Sigmoid colon (tissue), 7 donors: ENCODE data around the gene OR4C3. TPM values are rescaled to one million over a fixed set of nuclear protein-coding genes. Genes with fewer than 3 reads are reported as not detected.
"Not testable (repeated sequence)": the region's sequence is repeated elsewhere in the genome, so short reads cannot be mapped to it uniquely, and the experiment has no call there.

Source experiments
- DNase-seq: peaks from one replicate; pipeline ENCODE4 v3.0.0-alpha.2; 2019
- H3K27ac ChIP-seq, 4 donors: fragments of 200-600 bp; sonication (generic); one replicate each; pipeline ENCODE4 v1.5.1; 2016 to 2019; ENCODE audit warnings: mild to moderate bottlenecking in 1 of 4
- H3K27me3 ChIP-seq, 3 donors: fragments of 200-600 bp; sonication (generic); one replicate each; pipeline ENCODE4 v1.5.1; 2019; ENCODE audit warnings: mild to moderate bottlenecking in 1 of 3
- H3K36me3 ChIP-seq, 4 donors: fragments of 200-600 bp; sonication (generic); one replicate each; pipeline ENCODE4 v1.5.1; 2016 to 2019
- H3K4me1 ChIP-seq, 4 donors: fragments of 200-600 bp; sonication (generic); one replicate each; pipeline ENCODE4 v1.5.1; 2017 to 2019
- H3K4me3 ChIP-seq, 4 donors: fragments of 200-600 bp; sonication (generic); one replicate each; pipeline ENCODE4 v1.5.1; 2017 to 2019; ENCODE audit warnings: mild to moderate bottlenecking in 2 of 4, moderate library complexity in 1 of 4
- H3K9me3 ChIP-seq, 4 donors: fragments of 200-600 bp in 3 of 4; sonication (generic) in 3 of 4; one replicate each; pipeline versions ENCODE4 v1.5.1 to v1.6.1; 2013 to 2019
- CTCF ChIP-seq, 4 experiments: fragments of 450-650 bp in 3 of 4; fragments of 200-600 bp in 1 of 4; IDR thresholded peaks; one replicate each; pipeline ENCODE4 v1.5.1; 2016 to 2019; ENCODE audit warnings: antibody characterized with exemption in 4 of 4, mild to moderate bottlenecking in 3 of 4, moderate library complexity in 2 of 4
- EP300 ChIP-seq, 4 donors: sonication (generic); formaldehyde crosslinking; IDR thresholded peaks; one replicate each; pipeline ENCODE4 v1.6.1; 2017; ENCODE audit warnings: antibody characterized with exemption in 4 of 4
- POLR2A ChIP-seq, 2 donors: fragments of 450-650 bp; IDR thresholded peaks; one replicate each; pipeline ENCODE4 v1.6.1; 2016; ENCODE audit warnings: antibody characterized with exemption in 2 of 2, mild to moderate bottlenecking in 2 of 2, moderate library complexity in 2 of 2
- POLR2AphosphoS5 ChIP-seq, 4 donors: sonication (generic); formaldehyde crosslinking; IDR thresholded peaks; one replicate each; pipeline ENCODE4 v1.6.1; 2017; ENCODE audit warnings: antibody characterized with exemption in 4 of 4
- WGBS, 2 donors: extraction: QIAGEN DNeasy Blood & Tissue Kit; methylation state at CpG; one replicate each; pipeline ENCODE4 v1.1.7; 2013; 5-methylcytosine and 5-hydroxymethylcytosine counted together
- intact Hi-C: fragments of 100-400 bp; cut with DNase I; formaldehyde crosslinking; loops from one replicate; pipeline ENCODE4 v1.15.1; 2023
- polyA plus RNA-seq, 3 donors: library from polyadenylated mRNA; stranded (reverse); fragments of 200-250 nt; gene quantifications; one replicate each; pipeline ENCODE4 v1.2.3, GENCODE V29; 2013
- total RNA-seq, 4 donors: library from RNA; depleted of rRNA; stranded (reverse); fragments of >200 nt; gene quantifications; one replicate each; pipeline ENCODE4 v1.1.0, GENCODE V29; 2016
- donor health status: healthy with polysubstance abuse.
- donor health status: Bipolar disorder and iron deficiency.
- donor health status: healthy.

Gene OR4C3
- total and polyA plus RNA-seq, 7 donors = not detected

- Histone ChIP-seq H3K27ac (no peak overlapping the region), H3K9me3 (peaks cover 0 to 6% (median 0%) of the 10 kb centered on the region in 4 donors), H3K36me3 (no peaks in the 10 kb centered on the region), H3K4me3 (no peak overlapping the region), H3K4me1 (no peaks in the 10 kb centered on the region), H3K27me3 (no peaks in the 10 kb centered on the region)
- no peak for TF ChIP-seq POLR2AphosphoS5 (IDR thresholded peaks at IDR 0.05)
- TF ChIP-seq POLR2A (IDR thresholded peaks at IDR 0.05) = no peak
- TF ChIP-seq EP300 (IDR thresholded peaks at IDR 0.05) = no peak
- no peak for TF ChIP-seq CTCF (IDR thresholded peaks at IDR 0.05)
- intact Hi-C loops = no loop called here
- 93 to 94% methylated on average over 4 of the region's 4 CpGs for WGBS, 2 donors
- no peak for DNase-seq
Observed at GRCh38 chr11:48354013-48354412, 29.3 kb downstream of the OR4C3 start.

- 85 to 92% methylated on average over 1 of the region's 1 CpG for WGBS, 2 donors
- no peak overlapping the region for H3K27ac ChIP-seq
Observed at GRCh38 chr11:48354677-48355076, 30.0 kb downstream of the OR4C3 start.

DNA sequence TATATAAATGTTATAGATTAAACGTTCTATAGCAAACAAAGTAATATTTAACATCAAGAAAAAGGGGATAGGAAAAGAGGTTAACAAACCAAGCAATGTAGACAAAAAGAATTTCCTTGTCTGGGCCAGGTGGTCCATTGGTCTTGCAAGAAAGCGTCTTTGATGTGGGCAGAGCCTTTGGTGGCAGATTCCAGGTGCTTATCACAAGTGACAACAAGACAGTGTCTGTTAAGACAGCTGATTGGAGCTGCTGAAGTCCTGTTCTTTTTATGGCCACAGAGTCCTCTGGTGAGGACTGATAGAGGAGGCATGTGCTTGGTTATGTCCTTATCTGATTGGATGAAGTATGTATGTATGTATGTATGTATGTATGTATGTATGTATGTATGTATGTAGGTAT is 36.6 kb downstream of the OR4C3 start:
- H3K9me3 ChIP-seq, H3K27ac ChIP-seq, H3K4me3 ChIP-seq, H3K4me1 ChIP-seq, H3K27me3 ChIP-seq, intact Hi-C loops, H3K36me3 ChIP-seq, DNase-seq: not testable (repeated sequence)
- WGBS, 2 donors = 46 to 47% methylated on average over 2 of the region's 2 CpGs

More at GRCh38 chr11:48354677-48355076, 30.0 kb downstream of the OR4C3 start:
- DNase-seq = no peak
- no peak for TF ChIP-seq CTCF (IDR thresholded peaks at IDR 0.05)
- TF ChIP-seq POLR2A (IDR thresholded peaks at IDR 0.05) = no peak
- no peak for TF ChIP-seq POLR2AphosphoS5 (IDR thresholded peaks at IDR 0.05)
- no peak for TF ChIP-seq EP300 (IDR thresholded peaks at IDR 0.05)
- intact Hi-C loops = loop anchor here (5.0 kb wide), 1 partner anchor 1673 kb away; no protein-coding TSS in a partner anchor
- peaks cover 0 to 6% (median 0%) of the 10 kb centered on the region in 4 donors for H3K9me3 ChIP-seq
- H3K27me3 ChIP-seq = no peaks in the 10 kb centered on the region
- H3K4me1 ChIP-seq = no peaks in the 10 kb centered on the region
- H3K4me3 ChIP-seq = no peak overlapping the region
- H3K36me3 ChIP-seq = no peaks in the 10 kb centered on the region

GRCh38 chr11:48366365-48366764 is 41.6 kb downstream of the OR4C3 start, which contains the start of gene OR4C5:
TSS of gene OR4C5 (minus strand) at chr11:48366465. CDS start at chr11:48366465, 0 bp downstream.
- Histone ChIP-seq H3K27me3 (no peaks in the 10 kb centered on the region), H3K9me3 (no peaks in the 10 kb centered on the region), H3K36me3 (no peaks in the 10 kb centered on the region), H3K4me3 (no peak within 1 kb of the TSS), H3K4me1 (no peaks in the 10 kb centered on the region), H3K27ac (no peak within 1 kb of the TSS)
- TF ChIP-seq POLR2A (IDR thresholded peaks at IDR 0.05) = no peak
- TF ChIP-seq POLR2AphosphoS5 (IDR thresholded peaks at IDR 0.05) = no peak
- TF ChIP-seq CTCF (IDR thresholded peaks at IDR 0.05) = no peak
- TF ChIP-seq EP300 (IDR thresholded peaks at IDR 0.05) = no peak
- DNase-seq = no peak
- intact Hi-C loops = no loop called here
- WGBS, 2 donors = 86% methylated on average over 2 of the region's 2 CpGs

Other genes starting within 250 kb of the OR4C3 start
- not detected for gene OR4B1, start 108.1 kb upstream of the OR4C3 start, total RNA-seq
- gene OR4B1, start 108.1 kb upstream of the OR4C3 start, polyA plus RNA-seq = not detected
- not detected for gene OR4X2, start 79.8 kb upstream of the OR4C3 start, total RNA-seq
- not detected for gene OR4X2, start 79.8 kb upstream of the OR4C3 start, polyA plus RNA-seq
- gene OR4X1, start 61.1 kb upstream of the OR4C3 start, total RNA-seq = not detected
- not detected for gene OR4X1, start 61.1 kb upstream of the OR4C3 start, polyA plus RNA-seq
- gene OR4S1, start 18.7 kb upstream of the OR4C3 start, total RNA-seq = not detected
- not detected for gene OR4S1, start 18.7 kb upstream of the OR4C3 start, polyA plus RNA-seq
- gene OR4C5, start 41.5 kb downstream of the OR4C3 start, total RNA-seq = not detected
- not detected for gene OR4C5, start 41.5 kb downstream of the OR4C3 start, polyA plus RNA-seq
- gene OR4A47, start 163.9 kb downstream of the OR4C3 start, total RNA-seq = not detected
- gene OR4A47, start 163.9 kb downstream of the OR4C3 start, polyA plus RNA-seq = not detected